SK-N-SH treated with all-trans-retinoic acid at 6 μM for 48 hours (cell line): Measurements from ENCODE around the gene OASL.

ENCODE experiments used
- ARNTL ChIP-seq: fragments of 450-650 bp; formaldehyde crosslinking; IDR thresholded peaks from 2 replicates; pipeline ENCODE4 v1.5.0; 2020; ENCODE audit warnings: low read depth, mild to moderate bottlenecking, moderate library complexity, borderline replicate concordance
- CSDC2 ChIP-seq: fragments of 250-450 bp; sonication (Bioruptor Pico); IDR thresholded peaks from 2 replicates; pipeline ENCODE4 v1.5.0; 2020; ENCODE audit warnings: mild to moderate bottlenecking, moderate library complexity
- POU6F1 ChIP-seq: fragments of 250-450 bp; sonication (Bioruptor Pico); IDR thresholded peaks from 2 replicates; pipeline ENCODE4 v1.8.0; 2021; ENCODE audit warnings: low read depth, mild to moderate bottlenecking, moderate library complexity, borderline replicate concordance
- TOX ChIP-seq: fragments of 250-450 bp; sonication (Bioruptor Pico); IDR thresholded peaks from 2 replicates; pipeline ENCODE4 v1.8.0; 2021; ENCODE audit warnings: mild to moderate bottlenecking, moderate library complexity, borderline replicate concordance
- ZFP30 ChIP-seq: fragments of 450-650 bp; formaldehyde crosslinking; IDR thresholded peaks from 2 replicates; pipeline ENCODE4 v1.5.0; 2022; ENCODE audit warnings: mild to moderate bottlenecking, moderate library complexity

GRCh38 chr12:120984351-120984898, 54.6 kb downstream of the OASL start:
- TF ChIP-seq POU6F1: no peak
- no peak for TF ChIP-seq ZFP30 (CRISPR knock-in tag)
- no peak for TF ChIP-seq ARNTL (CRISPR knock-in tag)
- TF ChIP-seq CSDC2 (CRISPR knock-in tag): no peak
- no peak for TF ChIP-seq TOX (CRISPR knock-in tag)
